Upper lobe of right lung (tissue), 1 donor: ENCODE results near the gene HPS6. TPM values are rescaled to one million over a fixed set of nuclear protein-coding genes. Genes with fewer than 3 reads are reported as not detected.

Experiments used
- ATAC-seq: fragments of 200-7000 bp; cut with Tn5 transposase; one replicate; pipeline ENCODE4 v1.9.1; 2020; ENCODE audit warnings: mild to moderate bottlenecking, moderate library complexity
- DNase-seq: peaks from one replicate; pipeline ENCODE4 v3.0.0-alpha.2; 2020
- H3K27ac ChIP-seq: fragments of 200-600 bp; one replicate; pipeline ENCODE4 v1.8.0; 2022
- H3K27me3 ChIP-seq: fragments of 200-600 bp; one replicate; pipeline ENCODE4 v1.8.0; 2022; ENCODE audit warnings: mild to moderate bottlenecking
- H3K36me3 ChIP-seq: fragments of 200-600 bp; one replicate; pipeline ENCODE4 v1.8.0; 2022
- H3K4me1 ChIP-seq: fragments of 200-600 bp; one replicate; pipeline ENCODE4 v1.8.0; 2022
- H3K4me3 ChIP-seq: fragments of 200-600 bp; one replicate; pipeline ENCODE4 v1.8.0; 2022; ENCODE audit warnings: mild to moderate bottlenecking
- H3K9me3 ChIP-seq: fragments of 200-600 bp; one replicate; pipeline ENCODE4 v1.8.0; 2022
- CTCF ChIP-seq: fragments of 200-600 bp; IDR thresholded peaks from one replicate; pipeline ENCODE4 v1.8.0; 2022; ENCODE audit warnings: antibody characterized with exemption
- intact Hi-C: fragments of 100-400 bp; cut with DNase I; formaldehyde crosslinking; loops from one replicate; pipeline ENCODE4 v1.11.0; 2022
- total RNA-seq: library from RNA; stranded (reverse); fragmentation: NEBNext Ultra II Directional; extraction: Animal tissue kit (Norgen Biotek cat#: 25700); gene quantifications from one replicate; pipeline ENCODE4 v1.2.1, GENCODE V29; 2021
- donor health status: DM: no; HTN: yes; CAD: no; lungs with severe emphysema.

The HPS6 gene
- total RNA-seq, 1 donor from 2014 or later, result 22.6 TPM

DNA sequence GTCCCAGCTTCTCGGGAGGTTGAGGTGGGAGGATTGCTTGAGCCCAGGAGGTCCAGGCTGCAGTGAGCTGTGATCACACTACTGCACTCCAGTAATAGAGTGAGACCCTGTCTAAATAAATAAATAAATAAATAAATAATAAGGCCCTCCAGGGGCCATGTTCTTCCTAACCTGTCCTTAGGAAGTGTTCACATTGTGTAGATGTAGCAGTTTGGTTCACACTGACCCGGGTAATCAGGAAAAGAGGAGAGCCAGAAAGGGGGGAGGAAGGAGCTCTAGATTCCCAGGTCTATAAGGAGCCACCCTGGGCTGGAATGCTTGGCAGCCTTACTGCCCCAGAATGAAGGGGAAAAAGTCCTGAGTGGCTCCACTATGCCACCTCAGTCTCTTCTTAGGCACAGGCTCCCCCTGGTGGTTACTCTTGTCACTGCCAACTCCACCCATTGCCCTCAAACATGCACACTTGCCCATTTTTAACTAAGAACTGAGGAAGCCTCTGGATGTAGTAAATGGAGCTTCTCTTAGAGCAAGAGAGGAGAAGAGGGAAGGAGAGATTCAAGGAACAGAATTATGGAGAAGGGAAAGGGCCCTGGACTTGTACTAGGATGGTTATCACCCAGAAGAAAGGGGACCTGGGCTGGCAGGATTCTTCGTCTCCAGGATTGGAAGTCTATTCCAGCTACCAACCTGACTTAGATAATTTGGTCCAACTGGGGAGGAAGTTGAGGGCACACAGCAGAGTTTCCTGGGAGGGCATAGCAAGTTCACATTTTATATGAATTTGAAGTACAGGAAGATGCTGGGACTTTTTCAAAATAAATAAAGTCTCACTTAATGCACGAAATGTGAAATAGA is 7.8 kb downstream of the HPS6 start:
- DNase-seq, result peak; percentile 82
- no peaks in the 10 kb centered on the region for H3K27me3 ChIP-seq
- peaks cover 16% of the 10 kb centered on the region for H3K4me1 ChIP-seq
- H3K27ac ChIP-seq, result no peak overlapping the region
- no peaks in the 10 kb centered on the region for H3K36me3 ChIP-seq
- TF ChIP-seq CTCF, result peak; percentile 96
- intact Hi-C loops, result no loop called here
- ATAC-seq, result peak; percentile 97
- no peak overlapping the region for H3K4me3 ChIP-seq
- H3K9me3 ChIP-seq, result no peaks in the 10 kb centered on the region

- ATAC-seq, result no peak
- Histone ChIP-seq H3K36me3 (no peaks in the 10 kb centered on the region), H3K27me3 (no peaks in the 10 kb centered on the region), H3K27ac (no peak overlapping the region), H3K4me1 (no peaks in the 10 kb centered on the region), H3K4me3 (no peak overlapping the region), H3K9me3 (no peaks in the 10 kb centered on the region)
- DNase-seq, result no peak
- no peak for TF ChIP-seq CTCF
- intact Hi-C loops, result no loop called here
These were observed 18.4 kb downstream of the HPS6 start for GRCh38 chr10:102083541-102083940.

GRCh38 chr10:102085336-102085735 is 20.2 kb downstream of the HPS6 start:
- ATAC-seq, result no peak
- no peak for DNase-seq
- intact Hi-C loops, result no loop called here

GRCh38 chr10:102086196-102086595 is 21.0 kb downstream of the HPS6 start:
- no peaks in the 10 kb centered on the region for H3K4me1 ChIP-seq
- TF ChIP-seq CTCF, result no peak
- DNase-seq, result no peak
- no peak overlapping the region for H3K4me3 ChIP-seq
- intact Hi-C loops, result no loop called here
- no peak overlapping the region for H3K27ac ChIP-seq
- H3K9me3 ChIP-seq, result no peaks in the 10 kb centered on the region
- no peaks in the 10 kb centered on the region for H3K36me3 ChIP-seq
- no peak for ATAC-seq
- no peaks in the 10 kb centered on the region for H3K27me3 ChIP-seq

More at GRCh38 chr10:102085336-102085735, 20.2 kb downstream of the HPS6 start:
- TF ChIP-seq CTCF, result no peak
- Histone ChIP-seq H3K36me3 (no peaks in the 10 kb centered on the region), H3K4me1 (no peaks in the 10 kb centered on the region), H3K27me3 (no peaks in the 10 kb centered on the region), H3K27ac (no peak overlapping the region), H3K9me3 (no peaks in the 10 kb centered on the region), H3K4me3 (no peak overlapping the region)

- intact Hi-C loops, result no loop called here
- no peaks in the 10 kb centered on the region for H3K27me3 ChIP-seq
- no peak for TF ChIP-seq CTCF
- no peak overlapping the region for H3K27ac ChIP-seq
- H3K36me3 ChIP-seq, result no peaks in the 10 kb centered on the region
- no peak overlapping the region for H3K4me3 ChIP-seq
- no peaks in the 10 kb centered on the region for H3K9me3 ChIP-seq
- H3K4me1 ChIP-seq, result no peaks in the 10 kb centered on the region
- ATAC-seq, result no peak
- no peak for DNase-seq
These were observed 25.6 kb downstream of the HPS6 start for GRCh38 chr10:102090772-102091171.
